ENCODE data around the gene PTK7.

DNA sequence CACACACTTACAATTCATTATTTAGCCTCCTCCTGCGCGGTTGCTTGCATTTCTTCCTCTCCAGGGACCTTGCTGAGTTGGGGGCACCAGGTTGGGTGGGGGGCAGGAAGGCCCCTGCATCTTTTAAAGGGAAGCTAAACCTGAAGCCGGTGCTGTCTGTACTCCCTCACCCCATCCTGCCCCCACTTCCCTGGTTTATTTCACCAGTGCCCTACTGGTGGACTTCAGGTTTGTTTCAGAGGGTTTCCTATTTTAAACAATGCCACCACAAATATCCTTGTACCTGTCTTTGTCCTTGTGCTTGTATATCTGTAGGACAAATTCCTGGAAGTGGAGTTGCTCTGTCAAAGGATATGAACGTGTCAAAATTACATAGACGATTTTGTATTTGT is 21.0 kb downstream of the PTK7 start:
- TF ChIP-seq, protein P1, sequence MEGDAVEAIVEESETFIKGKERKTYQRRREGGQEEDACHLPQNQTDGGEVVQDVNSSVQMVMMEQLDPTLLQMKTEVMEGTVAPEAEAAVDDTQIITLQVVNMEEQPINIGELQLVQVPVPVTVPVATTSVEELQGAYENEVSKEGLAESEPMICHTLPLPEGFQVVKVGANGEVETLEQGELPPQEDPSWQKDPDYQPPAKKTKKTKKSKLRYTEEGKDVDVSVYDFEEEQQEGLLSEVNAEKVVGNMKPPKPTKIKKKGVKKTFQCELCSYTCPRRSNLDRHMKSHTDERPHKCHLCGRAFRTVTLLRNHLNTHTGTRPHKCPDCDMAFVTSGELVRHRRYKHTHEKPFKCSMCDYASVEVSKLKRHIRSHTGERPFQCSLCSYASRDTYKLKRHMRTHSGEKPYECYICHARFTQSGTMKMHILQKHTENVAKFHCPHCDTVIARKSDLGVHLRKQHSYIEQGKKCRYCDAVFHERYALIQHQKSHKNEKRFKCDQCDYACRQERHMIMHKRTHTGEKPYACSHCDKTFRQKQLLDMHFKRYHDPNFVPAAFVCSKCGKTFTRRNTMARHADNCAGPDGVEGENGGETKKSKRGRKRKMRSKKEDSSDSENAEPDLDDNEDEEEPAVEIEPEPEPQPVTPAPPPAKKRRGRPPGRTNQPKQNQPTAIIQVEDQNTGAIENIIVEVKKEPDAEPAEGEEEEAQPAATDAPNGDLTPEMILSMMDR (conservative IDR thresholded peaks at IDR 0.05; ENCODE audit: low read length) = no peak
- no peak for TF ChIP-seq EZH2phosphoT487 (IDR thresholded peaks at IDR 0.05; ENCODE audit: borderline replicate concordance, low read depth, low read length)

Data from OCI-LY7 (cell line).